HL-60 (cell line): ENCODE measurements around the gene KRTAP1-1.
"Not testable (repeated sequence)": the region's sequence is repeated elsewhere in the genome, so short reads cannot be mapped to it uniquely, and the experiment has no call there.

Experiments
- CTCF ChIP-seq: IDR thresholded peaks from one replicate; pipeline ENCODE4 v1.5.1; 2011; ENCODE audit warnings: low read length, control low read depth, inconsistent platforms; ENCODE audit not compliant: insufficient read depth
- POLR2AphosphoS5 ChIP-seq: IDR thresholded peaks from 2 replicates; pipeline ENCODE4 v1.6.1; 2012; ENCODE audit warnings: low read depth

- TF ChIP-seq CTCF, POLR2AphosphoS5: not testable (repeated sequence)
Observed at GRCh38 chr17:40999563-40999962, 41.7 kb downstream of the KRTAP1-1 start, which contains the start of gene KRTAP3-2.
